HepG2 (cell line): Measurements from ENCODE around the gene ATG16L2. TPM values are rescaled to one million over a fixed set of nuclear protein-coding genes. Genes with fewer than 3 reads are reported as not detected.
A peak's percentile ranks its signal among the peaks of the same experiment; 100 is the strongest.

Experiments
- ATF7-NPFF ChIP-seq: sonication (generic); formaldehyde crosslinking; IDR thresholded peaks from 2 replicates; pipeline ENCODE4 v1.8.1; 2023; ENCODE audit warnings: mild to moderate bottlenecking, low read depth, missing genetic modification reagents, moderate library complexity
- ETV5 ChIP-seq: IDR thresholded peaks from 2 replicates; pipeline ENCODE4 v1.6.1; 2018; ENCODE audit warnings: missing biosample characterization, missing genetic modification reagents, inconsistent platforms, borderline replicate concordance
- GATA4 ChIP-seq: sonication (generic); IDR thresholded peaks from 2 replicates; pipeline ENCODE4 v1.6.1; 2016; ENCODE audit warnings: antibody characterized with exemption, low read depth, borderline replicate concordance
- GLI4 ChIP-seq: sonication (generic); formaldehyde crosslinking; IDR thresholded peaks from 2 replicates; pipeline ENCODE4 v1.5.1; 2020; ENCODE audit warnings: missing genetic modification reagents, mild to moderate bottlenecking, moderate library complexity, borderline replicate concordance
- KDM2A ChIP-seq: sonication (generic); formaldehyde crosslinking; IDR thresholded peaks from 2 replicates; pipeline ENCODE4 v1.4.0; 2020; ENCODE audit warnings: low read depth, missing genetic modification reagents, borderline replicate concordance
- TGIF2 ChIP-seq: IDR thresholded peaks from 2 replicates; pipeline ENCODE4 v1.6.1; 2016; ENCODE audit warnings: control low read depth, missing compliant biosample characterization
- TSC22D2 ChIP-seq: sonication (generic); formaldehyde crosslinking; IDR thresholded peaks from 2 replicates; pipeline ENCODE4 v1.5.1; 2020; ENCODE audit warnings: missing genetic modification reagents, mild to moderate bottlenecking, borderline replicate concordance
- ZMYM2 ChIP-seq: sonication (generic); formaldehyde crosslinking; IDR thresholded peaks from 2 replicates; pipeline ENCODE4 v1.8.0; 2022; ENCODE audit warnings: mild to moderate bottlenecking, missing genetic modification reagents
- ZNF160 ChIP-seq: sonication (generic); formaldehyde crosslinking; IDR thresholded peaks from 2 replicates; pipeline ENCODE4 v1.8.0; 2022; ENCODE audit warnings: mild to moderate bottlenecking, inconsistent platforms, missing genetic modification reagents
- ZNF180 ChIP-seq: sonication (generic); formaldehyde crosslinking; IDR thresholded peaks from 2 replicates; pipeline ENCODE4 v1.4.0; 2020; ENCODE audit warnings: low read depth, missing genetic modification reagents, borderline replicate concordance
- ZNF674 ChIP-seq: sonication (generic); formaldehyde crosslinking; IDR thresholded peaks from 2 replicates; pipeline ENCODE4 v1.5.0; 2020; ENCODE audit warnings: low read depth, mild to moderate bottlenecking, missing genetic modification reagents
- ZNF782 ChIP-seq: sonication (generic); formaldehyde crosslinking; IDR thresholded peaks from 2 replicates; pipeline ENCODE4 v1.4.0; 2020; ENCODE audit warnings: missing genetic modification reagents, mild to moderate bottlenecking, borderline replicate concordance
- ZSCAN21 ChIP-seq: sonication (generic); formaldehyde crosslinking; IDR thresholded peaks from 2 replicates; pipeline ENCODE4 v1.8.0; 2022; ENCODE audit warnings: mild to moderate bottlenecking, missing genetic modification reagents, moderate library complexity, borderline replicate concordance
- polyA plus RNA-seq, 8 experiments: library from polyadenylated mRNA; depleted of rRNA in 3 of 8; stranded (reverse) in 7 of 8; unstranded in 1 of 8; fragments of >200 nt; fragmentation: Illumina TruSeq in 4 of 8; extraction: Trizol in 4 of 8; gene quantifications; 2 replicates each; pipeline versions ENCODE4 v1.2.1 to v1.2.3, GENCODE V29; 2011 to 2016; ENCODE audit warnings: low read depth in 4 of 8, missing spikeins in 1 of 8, mixed read lengths in 1 of 8; ENCODE audit not compliant: insufficient read depth in 1 of 8
- total RNA-seq, 5 experiments: library from RNA; depleted of rRNA; stranded (reverse); fragments of >200 nt; fragmentation: Illumina TruSeq; extraction: Trizol; gene quantifications; 2 replicates each; pipeline ENCODE4 v1.2.3, GENCODE V29; 2016; ENCODE audit warnings: low read depth in 1 of 5
- TF ChIP-seq, protein P1 (sequence below): sonication (generic); formaldehyde crosslinking; IDR thresholded peaks from 2 replicates; pipeline ENCODE4 v1.5.0; 2020; ENCODE audit warnings: missing genetic modification reagents, mild to moderate bottlenecking, borderline replicate concordance
- TF ChIP-seq, protein P2 (sequence below): sonication (generic); formaldehyde crosslinking; IDR thresholded peaks from 2 replicates; pipeline ENCODE4 v1.5.0; 2020; ENCODE audit warnings: mild to moderate bottlenecking, missing genetic modification reagents
- TF ChIP-seq, protein P3 (sequence below): sonication (generic); formaldehyde crosslinking; IDR thresholded peaks from 2 replicates; pipeline ENCODE4 v1.5.1; 2020; ENCODE audit warnings: mild to moderate bottlenecking, missing genetic modification reagents, moderate library complexity
- TF ChIP-seq, protein P4 (sequence below): sonication (generic); formaldehyde crosslinking; IDR thresholded peaks from 2 replicates; pipeline ENCODE4 v1.8.0; 2022; ENCODE audit warnings: mild to moderate bottlenecking, missing genetic modification reagents, borderline replicate concordance

ATG16L2 gene
- total and polyA plus RNA-seq, 2 of the 13 experiments (the other 11 are each of a cell fraction or from before 2014, with no cell fraction given): 6.2 to 14.8 TPM

DNA sequence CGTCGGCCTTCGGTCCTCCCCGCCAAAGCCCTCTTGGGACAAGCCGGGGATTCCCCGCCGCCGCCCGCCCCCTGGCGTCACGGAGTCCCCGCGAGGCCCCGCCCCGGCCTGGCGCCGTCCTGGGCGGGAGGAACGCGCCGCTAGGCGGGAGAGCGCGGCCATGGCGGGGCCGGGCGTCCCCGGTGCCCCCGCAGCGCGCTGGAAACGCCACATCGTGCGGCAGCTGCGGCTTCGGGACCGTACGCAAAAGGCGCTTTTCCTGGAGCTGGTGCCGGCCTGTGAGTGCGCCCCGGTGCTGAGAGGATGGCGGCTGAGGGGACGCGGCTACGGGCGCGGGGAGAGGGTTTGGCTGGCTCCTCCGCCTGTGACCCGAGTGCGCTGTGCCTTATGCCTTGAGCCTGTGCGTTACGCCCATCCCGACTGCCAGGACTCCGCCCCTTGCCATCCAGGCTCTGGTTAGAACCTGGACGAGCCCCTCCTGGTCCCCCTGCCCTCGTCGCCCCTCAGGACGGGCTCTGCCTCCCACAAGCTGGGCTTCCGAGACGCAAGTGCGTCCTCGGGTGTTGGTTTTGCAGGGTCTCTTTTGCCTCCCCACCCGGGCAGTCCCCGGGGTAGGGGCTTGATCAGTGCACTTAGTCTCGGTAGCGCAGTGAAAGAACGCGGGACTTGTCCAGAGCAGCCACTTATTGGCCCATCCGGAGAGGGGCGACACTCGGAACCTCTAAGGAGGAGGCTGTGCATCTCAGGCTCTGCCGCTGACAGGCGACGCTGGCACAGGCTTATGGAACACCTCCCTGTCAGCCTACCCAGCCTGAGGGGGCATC is at the start of gene ATG16L2 (continued):
- TF ChIP-seq, protein P1, sequence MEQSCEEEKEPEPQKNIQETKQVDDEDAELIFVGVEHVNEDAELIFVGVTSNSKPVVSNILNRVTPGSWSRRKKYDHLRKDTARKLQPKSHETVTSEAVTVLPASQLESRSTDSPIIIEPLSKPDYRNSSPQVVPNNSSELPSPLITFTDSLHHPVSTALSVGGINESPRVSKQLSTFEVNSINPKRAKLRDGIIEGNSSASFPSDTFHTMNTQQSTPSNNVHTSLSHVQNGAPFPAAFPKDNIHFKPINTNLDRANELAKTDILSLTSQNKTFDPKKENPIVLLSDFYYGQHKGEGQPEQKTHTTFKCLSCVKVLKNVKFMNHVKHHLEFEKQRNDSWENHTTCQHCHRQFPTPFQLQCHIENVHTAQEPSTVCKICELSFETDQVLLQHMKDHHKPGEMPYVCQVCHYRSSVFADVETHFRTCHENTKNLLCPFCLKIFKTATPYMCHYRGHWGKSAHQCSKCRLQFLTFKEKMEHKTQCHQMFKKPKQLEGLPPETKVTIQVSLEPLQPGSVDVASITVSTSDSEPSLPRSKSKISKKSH (CRISPR knock-in tag): peak; percentile 60; the same call in 1 of the 2 replicates
- TF ChIP-seq, protein P2, sequence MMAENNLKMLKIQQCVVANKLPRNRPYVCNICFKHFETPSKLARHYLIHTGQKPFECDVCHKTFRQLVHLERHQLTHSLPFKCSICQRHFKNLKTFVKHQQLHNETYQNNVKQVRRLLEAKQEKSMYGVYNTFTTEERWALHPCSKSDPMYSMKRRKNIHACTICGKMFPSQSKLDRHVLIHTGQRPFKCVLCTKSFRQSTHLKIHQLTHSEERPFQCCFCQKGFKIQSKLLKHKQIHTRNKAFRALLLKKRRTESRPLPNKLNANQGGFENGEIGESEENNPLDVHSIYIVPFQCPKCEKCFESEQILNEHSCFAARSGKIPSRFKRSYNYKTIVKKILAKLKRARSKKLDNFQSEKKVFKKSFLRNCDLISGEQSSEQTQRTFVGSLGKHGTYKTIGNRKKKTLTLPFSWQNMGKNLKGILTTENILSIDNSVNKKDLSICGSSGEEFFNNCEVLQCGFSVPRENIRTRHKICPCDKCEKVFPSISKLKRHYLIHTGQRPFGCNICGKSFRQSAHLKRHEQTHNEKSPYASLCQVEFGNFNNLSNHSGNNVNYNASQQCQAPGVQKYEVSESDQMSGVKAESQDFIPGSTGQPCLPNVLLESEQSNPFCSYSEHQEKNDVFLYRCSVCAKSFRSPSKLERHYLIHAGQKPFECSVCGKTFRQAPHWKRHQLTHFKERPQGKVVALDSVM (CRISPR knock-in tag): no peak
- peak; percentile 25; the same call in 1 of the 2 replicates for TF ChIP-seq ATF7-NPFF (CRISPR knock-in tag)
- TF ChIP-seq, protein P3, sequence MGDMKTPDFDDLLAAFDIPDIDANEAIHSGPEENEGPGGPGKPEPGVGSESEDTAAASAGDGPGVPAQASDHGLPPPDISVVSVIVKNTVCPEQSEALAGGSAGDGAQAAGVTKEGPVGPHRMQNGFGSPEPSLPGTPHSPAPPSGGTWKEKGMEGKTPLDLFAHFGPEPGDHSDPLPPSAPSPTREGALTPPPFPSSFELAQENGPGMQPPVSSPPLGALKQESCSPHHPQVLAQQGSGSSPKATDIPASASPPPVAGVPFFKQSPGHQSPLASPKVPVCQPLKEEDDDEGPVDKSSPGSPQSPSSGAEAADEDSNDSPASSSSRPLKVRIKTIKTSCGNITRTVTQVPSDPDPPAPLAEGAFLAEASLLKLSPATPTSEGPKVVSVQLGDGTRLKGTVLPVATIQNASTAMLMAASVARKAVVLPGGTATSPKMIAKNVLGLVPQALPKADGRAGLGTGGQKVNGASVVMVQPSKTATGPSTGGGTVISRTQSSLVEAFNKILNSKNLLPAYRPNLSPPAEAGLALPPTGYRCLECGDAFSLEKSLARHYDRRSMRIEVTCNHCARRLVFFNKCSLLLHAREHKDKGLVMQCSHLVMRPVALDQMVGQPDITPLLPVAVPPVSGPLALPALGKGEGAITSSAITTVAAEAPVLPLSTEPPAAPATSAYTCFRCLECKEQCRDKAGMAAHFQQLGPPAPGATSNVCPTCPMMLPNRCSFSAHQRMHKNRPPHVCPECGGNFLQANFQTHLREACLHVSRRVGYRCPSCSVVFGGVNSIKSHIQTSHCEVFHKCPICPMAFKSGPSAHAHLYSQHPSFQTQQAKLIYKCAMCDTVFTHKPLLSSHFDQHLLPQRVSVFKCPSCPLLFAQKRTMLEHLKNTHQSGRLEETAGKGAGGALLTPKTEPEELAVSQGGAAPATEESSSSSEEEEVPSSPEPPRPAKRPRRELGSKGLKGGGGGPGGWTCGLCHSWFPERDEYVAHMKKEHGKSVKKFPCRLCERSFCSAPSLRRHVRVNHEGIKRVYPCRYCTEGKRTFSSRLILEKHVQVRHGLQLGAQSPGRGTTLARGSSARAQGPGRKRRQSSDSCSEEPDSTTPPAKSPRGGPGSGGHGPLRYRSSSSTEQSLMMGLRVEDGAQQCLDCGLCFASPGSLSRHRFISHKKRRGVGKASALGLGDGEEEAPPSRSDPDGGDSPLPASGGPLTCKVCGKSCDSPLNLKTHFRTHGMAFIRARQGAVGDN (CRISPR knock-in tag): peak; percentile 60
- no peak for TF ChIP-seq ZNF180
- peak; percentile 25; the same call in 1 of the 2 replicates for TF ChIP-seq ZSCAN21 (CRISPR knock-in tag)
- peak; percentile 12; the same call in 1 of the 2 replicates for TF ChIP-seq ZNF782 (CRISPR knock-in tag)
- TF ChIP-seq GATA4: 0 out of 2 replicates have a peak, but pooled peaks have one; percentile 35
- TF ChIP-seq ZNF674 (CRISPR knock-in tag): peak; percentile 81; the same call in 1 of the 2 replicates
- 0 out of 2 replicates have a peak, but pooled peaks have one; percentile 37 for TF ChIP-seq TGIF2 (CRISPR knock-in tag)
- TF ChIP-seq, protein P4, sequence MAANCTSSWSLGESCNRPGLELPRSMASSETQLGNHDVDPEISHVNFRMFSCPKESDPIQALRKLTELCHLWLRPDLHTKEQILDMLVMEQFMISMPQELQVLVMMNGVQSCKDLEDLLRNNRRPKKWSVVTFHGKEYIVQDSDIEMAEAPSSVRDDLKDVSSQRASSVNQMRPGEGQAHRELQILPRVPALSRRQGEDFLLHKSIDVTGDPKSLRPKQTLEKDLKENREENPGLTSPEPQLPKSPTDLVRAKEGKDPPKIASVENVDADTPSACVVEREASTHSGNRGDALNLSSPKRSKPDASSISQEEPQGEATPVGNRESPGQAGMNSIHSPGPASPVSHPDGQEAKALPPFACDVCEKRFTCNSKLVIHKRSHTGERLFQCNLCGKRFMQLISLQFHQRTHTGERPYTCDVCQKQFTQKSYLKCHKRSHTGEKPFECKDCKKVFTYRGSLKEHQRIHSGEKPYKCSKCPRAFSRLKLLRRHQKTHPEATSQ (CRISPR knock-in tag): no peak
- no peak for TF ChIP-seq KDM2A (CRISPR knock-in tag)
- no peak for TF ChIP-seq ZNF160 (CRISPR knock-in tag)
- 0 out of 2 replicates have a peak, but pooled peaks have one; percentile 43 for TF ChIP-seq ZMYM2 (CRISPR knock-in tag)
- peak; percentile 17; the same call in 1 of the 2 replicates for TF ChIP-seq TSC22D2 (CRISPR knock-in tag)
- no peak; the same call in 1 of the 2 replicates for TF ChIP-seq ETV5
- TF ChIP-seq GLI4 (CRISPR knock-in tag): no peak
